DND-41 (cell line): Measurements from ENCODE around the gene NELFA.
A peak's percentile ranks its signal among the peaks of the same experiment; 100 is the strongest.

Experiments
- ATAC-seq: fragments of 200-7000 bp; cut with Tn5 transposase; 3 replicates; pipeline ENCODE4 v1.9.1; 2021; ENCODE audit warnings: low read depth; ENCODE audit not compliant: insufficient read depth
- DNase-seq: peaks from one replicate; pipeline ENCODE4 v3.0.0-alpha.2; 2020
- H2AFZ ChIP-seq: 2 replicates; pipeline ENCODE4 v1.6.0; 2012; ENCODE audit warnings: low read depth, low read length
- H3K27ac ChIP-seq: 2 replicates; pipeline ENCODE4 v1.5.1; 2012; ENCODE audit warnings: low read length, inconsistent platforms
- H3K27me3 ChIP-seq: fragments of 200-600 bp; sonication (generic); 2 replicates; pipeline ENCODE4 v1.6.0; 2012; ENCODE audit warnings: low read length, mild to moderate bottlenecking, inconsistent platforms; ENCODE audit not compliant: insufficient read depth, poor library complexity
- H3K36me3 ChIP-seq: 2 replicates; pipeline ENCODE4 v1.5.1; 2012; ENCODE audit warnings: low read length, inconsistent platforms; ENCODE audit not compliant: insufficient read depth
- H3K4me1 ChIP-seq: 2 replicates; pipeline ENCODE4 v1.5.1; 2012; ENCODE audit warnings: mild to moderate bottlenecking, low read length; ENCODE audit not compliant: insufficient read depth
- H3K4me2 ChIP-seq: 2 replicates; pipeline ENCODE4 v1.6.0; 2012; ENCODE audit warnings: mild to moderate bottlenecking, moderate library complexity, low read length, inconsistent platforms; ENCODE audit not compliant: insufficient read depth
- H3K4me3 ChIP-seq, 2 experiments: fragments of 200-600 bp in 1 of 2; shearing (Covaris generic) in 1 of 2; 2 replicates each; pipeline ENCODE4 v1.5.1; 2012 to 2016; ENCODE audit warnings: inconsistent platforms in 2 of 2, low read length in 2 of 2, mild to moderate bottlenecking in 2 of 2, low read depth in 1 of 2, moderate library complexity in 1 of 2
- H3K79me2 ChIP-seq: 2 replicates; pipeline ENCODE4 v1.6.0; 2012; ENCODE audit warnings: low read length, inconsistent platforms; ENCODE audit not compliant: insufficient read depth
- H3K9ac ChIP-seq: 2 replicates; pipeline ENCODE4 v1.6.0; 2012; ENCODE audit warnings: low read depth, mild to moderate bottlenecking, inconsistent platforms, low read length, moderate library complexity
- H3K9me3 ChIP-seq: 2 replicates; pipeline ENCODE4 v1.5.1; 2012; ENCODE audit warnings: low read length, moderate library complexity, mild to moderate bottlenecking, inconsistent platforms; ENCODE audit not compliant: insufficient read depth, severe bottlenecking
- H4K20me1 ChIP-seq: 2 replicates; pipeline ENCODE4 v1.6.0; 2012; ENCODE audit warnings: low read length; ENCODE audit not compliant: insufficient read depth
- CTCF ChIP-seq: IDR thresholded peaks from 2 replicates; pipeline ENCODE4 v1.5.1; 2012; ENCODE audit warnings: borderline replicate concordance, low read length, moderate library complexity, mild to moderate bottlenecking; ENCODE audit not compliant: poor library complexity, severe bottlenecking; ENCODE audit errors: extremely low read depth
- EZH2 ChIP-seq: IDR thresholded peaks from 3 replicates; pipeline ENCODE4 v1.6.1; 2012; ENCODE audit warnings: borderline replicate concordance, low read depth, mild to moderate bottlenecking, moderate library complexity, low read length, inconsistent platforms; ENCODE audit not compliant: severe bottlenecking

The NELFA gene

GRCh38 chr4:2041239-2042130, 32.7 kb upstream of the NELFA start:
- peaks cover 15% of the 10 kb centered on the region for H3K4me1 ChIP-seq
- peak overlapping the region; percentile 57 for H3K9ac ChIP-seq
- H3K4me2 ChIP-seq: peak overlapping the region; percentile 68
- peak; percentile 78 for ATAC-seq
- peak overlapping the region; percentile 50 to 82; a peak in 3 of 4 replicates for H3K4me3 ChIP-seq
- H3K79me2 ChIP-seq: 0 out of 2 replicates have a peak, but pooled peaks cover 2% of the 10 kb centered on the region
- peak; percentile 22 for TF ChIP-seq CTCF
- TF ChIP-seq EZH2: no peak
- H3K9me3 ChIP-seq: no peaks in the 10 kb centered on the region
- no peaks in the 10 kb centered on the region for H3K36me3 ChIP-seq
- H3K27me3 ChIP-seq: no peaks in the 10 kb centered on the region
- peak; percentile 85 for DNase-seq
- peaks cover 25% of the 10 kb centered on the region for H4K20me1 ChIP-seq
- H3K27ac ChIP-seq: no peak overlapping the region
- peak overlapping the region; percentile 79 for H2AFZ ChIP-seq

- no peaks in the 10 kb centered on the region for H3K27me3 ChIP-seq
- 0 out of 2 replicates have a peak, but pooled peaks cover 2% of the 10 kb centered on the region for H3K79me2 ChIP-seq
- ATAC-seq (no peak), DNase-seq (no peak)
- H4K20me1 ChIP-seq: peaks cover 23% of the 10 kb centered on the region
- no peak overlapping the region for H2AFZ ChIP-seq
- no peak overlapping the region for H3K4me3 ChIP-seq
- H3K4me1 ChIP-seq: peaks cover 15% of the 10 kb centered on the region
- H3K27ac ChIP-seq: no peak overlapping the region
- H3K9me3 ChIP-seq: no peaks in the 10 kb centered on the region
- H3K36me3 ChIP-seq: no peaks in the 10 kb centered on the region
- no peak for TF ChIP-seq CTCF
- no peak overlapping the region for H3K9ac ChIP-seq
- H3K4me2 ChIP-seq: no peak overlapping the region
Observed at GRCh38 chr4:2040391-2041238, 31.8 kb upstream of the NELFA start.

GRCh38 chr4:2036866-2037265, 28.1 kb upstream of the NELFA start:
- no peaks in the 10 kb centered on the region for H3K9me3 ChIP-seq
- H3K27me3 ChIP-seq: peaks cover 8% of the 10 kb centered on the region
- H2AFZ ChIP-seq: no peak overlapping the region
- H3K9ac ChIP-seq: no peak overlapping the region
- H3K36me3 ChIP-seq: no peaks in the 10 kb centered on the region
- H4K20me1 ChIP-seq: no peaks in the 10 kb centered on the region
- H3K79me2 ChIP-seq: no peaks in the 10 kb centered on the region
- peaks cover 6% of the 10 kb centered on the region for H3K4me1 ChIP-seq
- no peak overlapping the region for H3K4me3 ChIP-seq
- no peak overlapping the region for H3K27ac ChIP-seq
- ATAC-seq: no peak
- DNase-seq: no peak
- H3K4me2 ChIP-seq: no peak overlapping the region
- TF ChIP-seq EZH2 (no peak), CTCF (no peak)
